SK-N-SH (cell line): ENCODE measurements around the gene MYL2. TPM values are rescaled to one million over a fixed set of nuclear protein-coding genes. Genes with fewer than 3 reads are reported as not detected.

Experiments used
- CTCF ChIA-PET: fragments of 300-600, 350-600 bp; formaldehyde crosslinking; extraction: SDS; loops from one replicate; lab custom pipeline; 2021; lab: Yijun Ruan, JAX
- POLR2A ChIA-PET: fragments of 350-600 bp; sonication (Branson Sonifier 250); formaldehyde crosslinking; extraction: SDS; loops from one replicate; lab custom pipeline; 2020; ENCODE audit warnings: antibody characterized with exemption, inconsistent platforms; lab: Yijun Ruan, JAX
- DNase-seq: peaks from one replicate; pipeline ENCODE4 v3.0.0; 2012
- H2AFZ ChIP-seq: fragments of 200-600 bp; sonication (generic); 2 replicates; pipeline ENCODE4 v1.8.1; 2016; ENCODE audit warnings: antibody characterized with exemption, mild to moderate bottlenecking, low read depth
- H3F3A ChIP-seq: fragments of 200-600 bp; sonication (generic); replicated peaks from 2 replicates; pipeline ENCODE3; 2016; ENCODE audit warnings: antibody characterized with exemption, mild to moderate bottlenecking; ENCODE audit not compliant: insufficient read depth
- H3K27ac ChIP-seq, 2 experiments: fragments of 200-500 bp in 1 of 2; fragments of 200-600 bp in 1 of 2; sonication (Bioruptor generic) in 1 of 2; sonication (generic), shearing (Covaris generic) in 1 of 2; 2 replicates each; pipeline versions ENCODE4 v1.5.1 to v1.6.1; 2014 to 2016; ENCODE audit warnings: low read depth in 2 of 2, inconsistent platforms in 1 of 2, low read length in 1 of 2, mild to moderate bottlenecking in 1 of 2, mixed read lengths in 1 of 2
- H3K27me3 ChIP-seq: fragments of 200-600 bp; sonication (generic), shearing (Covaris generic); 2 replicates; pipeline ENCODE4 v1.6.1; 2016; ENCODE audit warnings: mixed run types; ENCODE audit not compliant: insufficient read depth
- H3K36me3 ChIP-seq, 2 experiments: fragments of 200-500 bp in 1 of 2; fragments of 200-600 bp in 1 of 2; sonication (Bioruptor generic) in 1 of 2; sonication (generic) in 1 of 2; replicated peaks in 1 of 2; 2 replicates each; pipeline versions ENCODE3 to v1.5.1; 2014 to 2016; ENCODE audit warnings: low read length in 1 of 2, mild to moderate bottlenecking in 1 of 2; ENCODE audit not compliant: insufficient read depth in 2 of 2, control insufficient read depth in 1 of 2
- H3K4me1 ChIP-seq, 2 experiments: fragments of 200-500 bp in 1 of 2; fragments of 200-600 bp in 1 of 2; sonication (Bioruptor generic) in 1 of 2; sonication (generic), shearing (Covaris generic) in 1 of 2; 2 replicates each; pipeline versions ENCODE4 v1.5.1 to v1.6.1; 2014 to 2016; ENCODE audit warnings: low read depth in 1 of 2, low read length in 1 of 2, mixed run types in 1 of 2; ENCODE audit not compliant: insufficient read depth in 2 of 2, control insufficient read depth in 1 of 2
- H3K4me2 ChIP-seq: fragments of 200-600 bp; sonication (generic), shearing (Covaris generic); 2 replicates; pipeline ENCODE4 v1.6.1; 2017; ENCODE audit warnings: mixed run types
- H3K4me3 ChIP-seq, 2 experiments: fragments of 200-500 bp in 1 of 2; fragments of 200-600 bp in 1 of 2; sonication (Bioruptor generic) in 1 of 2; sonication (generic), shearing (Covaris generic) in 1 of 2; 2 replicates each; pipeline versions ENCODE4 v1.5.1 to v1.8.1; 2014 to 2016; ENCODE audit warnings: low read depth in 2 of 2, inconsistent platforms in 1 of 2, low read length in 1 of 2, mild to moderate bottlenecking in 1 of 2, mixed read lengths in 1 of 2, moderate library complexity in 1 of 2
- H3K79me2 ChIP-seq: fragments of 200-600 bp; sonication (generic); 2 replicates; pipeline ENCODE4 v1.8.1; 2017; ENCODE audit warnings: mild to moderate bottlenecking; ENCODE audit not compliant: insufficient read depth
- H3K9ac ChIP-seq: fragments of 200-600 bp; sonication (generic); 2 replicates; pipeline ENCODE4 v1.6.1; 2017; ENCODE audit warnings: mixed run types
- H3K9me2 ChIP-seq: fragments of 200-600 bp; sonication (generic); 2 replicates; pipeline ENCODE4 v1.6.1; 2017; ENCODE audit warnings: mixed run types
- H3K9me3 ChIP-seq: fragments of 200-600 bp; sonication (generic); 2 replicates; pipeline ENCODE4 v1.6.1; 2017; ENCODE audit warnings: mixed run types, mild to moderate bottlenecking, moderate library complexity
- H4K20me1 ChIP-seq: fragments of 200-600 bp; sonication (generic); 2 replicates; pipeline ENCODE4 v1.6.1; 2017; ENCODE audit warnings: mild to moderate bottlenecking, mixed run types; ENCODE audit not compliant: insufficient read depth
- CHD2 ChIP-seq: fragments of 150-350 bp; IDR thresholded peaks from 2 replicates; pipeline ENCODE4 v1.6.1; 2018; ENCODE audit warnings: low read length; ENCODE audit not compliant: partially characterized antibody
- FOXM1 ChIP-seq: IDR thresholded peaks from 2 replicates; pipeline ENCODE4 v1.4.0; 2012; ENCODE audit warnings: low read depth, mild to moderate bottlenecking
- JUND ChIP-seq: IDR thresholded peaks from 2 replicates; pipeline ENCODE4 v1.4.0; 2012
- POLR2AphosphoS5 ChIP-seq: IDR thresholded peaks from 2 replicates; pipeline ENCODE4 v1.6.1; 2012; ENCODE audit warnings: low read depth, low read length
- WGBS: methylation state at CpG from one replicate; pipeline ENCODE4 v1.1.6; 2017; ENCODE audit warnings: low lambda C conversion rate; 5-methylcytosine and 5-hydroxymethylcytosine counted together
- polyA plus RNA-seq, 3 experiments: library from polyadenylated mRNA; depleted of rRNA; stranded (reverse); fragments of >200 nt; gene quantifications; 2 replicates each; pipeline ENCODE4 v1.2.3, GENCODE V29; 2012
- TF ChIP-seq, protein P1 (sequence below): IDR thresholded peaks from 2 replicates; pipeline ENCODE4 v1.4.0; 2012; ENCODE audit warnings: low read depth, borderline replicate concordance
- TF ChIP-seq, protein P2 (sequence below): IDR thresholded peaks from 2 replicates; pipeline ENCODE4 v1.4.0; 2012; ENCODE audit warnings: low read depth, borderline replicate concordance
- TF ChIP-seq, protein P3 (sequence below): fragments of 150-350 bp; IDR thresholded peaks from 2 replicates; pipeline ENCODE4 v1.6.1; 2016; ENCODE audit warnings: mild to moderate bottlenecking, low read depth, low read length

The MYL2 gene
- polyA plus RNA-seq, 1 of the 3 experiments (the other 2 are of a cell fraction): not detected

DNA sequence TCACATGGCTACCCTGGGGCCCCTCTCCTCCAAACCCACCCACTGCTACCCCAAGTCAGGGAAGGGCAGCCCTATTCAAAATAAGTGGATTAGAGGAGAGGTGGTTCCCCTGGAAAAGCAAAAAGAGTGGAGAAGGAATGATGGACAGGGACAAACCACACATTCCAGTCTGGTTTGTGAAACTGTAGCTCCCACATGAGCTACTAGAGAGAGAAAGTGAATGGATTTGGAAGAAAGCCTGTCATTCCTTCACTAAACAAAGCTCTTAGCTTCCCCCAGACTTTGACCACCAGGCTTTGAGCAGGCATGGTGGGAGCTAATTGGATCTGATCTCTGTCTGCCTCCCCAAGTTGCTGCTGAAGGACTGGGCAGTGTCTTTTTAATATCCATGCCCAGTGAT lies 45.6 kb downstream of the MYL2 start (continued):
- TF ChIP-seq, protein P1, sequence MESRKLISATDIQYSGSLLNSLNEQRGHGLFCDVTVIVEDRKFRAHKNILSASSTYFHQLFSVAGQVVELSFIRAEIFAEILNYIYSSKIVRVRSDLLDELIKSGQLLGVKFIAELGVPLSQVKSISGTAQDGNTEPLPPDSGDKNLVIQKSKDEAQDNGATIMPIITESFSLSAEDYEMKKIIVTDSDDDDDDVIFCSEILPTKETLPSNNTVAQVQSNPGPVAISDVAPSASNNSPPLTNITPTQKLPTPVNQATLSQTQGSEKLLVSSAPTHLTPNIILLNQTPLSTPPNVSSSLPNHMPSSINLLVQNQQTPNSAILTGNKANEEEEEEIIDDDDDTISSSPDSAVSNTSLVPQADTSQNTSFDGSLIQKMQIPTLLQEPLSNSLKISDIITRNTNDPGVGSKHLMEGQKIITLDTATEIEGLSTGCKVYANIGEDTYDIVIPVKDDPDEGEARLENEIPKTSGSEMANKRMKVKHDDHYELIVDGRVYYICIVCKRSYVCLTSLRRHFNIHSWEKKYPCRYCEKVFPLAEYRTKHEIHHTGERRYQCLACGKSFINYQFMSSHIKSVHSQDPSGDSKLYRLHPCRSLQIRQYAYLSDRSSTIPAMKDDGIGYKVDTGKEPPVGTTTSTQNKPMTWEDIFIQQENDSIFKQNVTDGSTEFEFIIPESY: no peak
- no peak for TF ChIP-seq FOXM1
- TF ChIP-seq, protein P2, sequence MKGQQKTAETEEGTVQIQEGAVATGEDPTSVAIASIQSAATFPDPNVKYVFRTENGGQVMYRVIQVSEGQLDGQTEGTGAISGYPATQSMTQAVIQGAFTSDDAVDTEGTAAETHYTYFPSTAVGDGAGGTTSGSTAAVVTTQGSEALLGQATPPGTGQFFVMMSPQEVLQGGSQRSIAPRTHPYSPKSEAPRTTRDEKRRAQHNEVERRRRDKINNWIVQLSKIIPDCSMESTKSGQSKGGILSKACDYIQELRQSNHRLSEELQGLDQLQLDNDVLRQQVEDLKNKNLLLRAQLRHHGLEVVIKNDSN: no peak

DNA sequence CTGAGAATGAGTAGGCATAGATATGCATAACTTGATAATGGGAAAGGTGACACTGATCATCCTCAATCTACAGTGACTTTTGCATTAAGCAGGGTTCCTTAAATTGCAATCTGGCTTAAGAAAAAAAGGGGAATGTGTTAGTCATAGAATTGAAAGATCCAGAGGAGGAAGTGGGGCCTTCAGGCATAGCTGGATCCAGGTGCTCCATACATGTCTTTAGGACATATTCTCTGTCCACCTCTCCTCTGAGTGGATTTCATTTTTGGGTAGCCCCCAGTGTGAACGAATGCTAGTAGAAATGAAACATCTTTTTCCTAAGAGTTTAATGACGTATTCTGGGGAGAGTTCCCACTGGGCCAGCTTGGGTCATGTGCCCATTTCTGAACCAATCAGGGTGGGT lies 46.0 kb downstream of the MYL2 start:
- Histone ChIP-seq H3K79me2 (no peaks in the 10 kb centered on the region), H3K9me3 (no peaks in the 10 kb centered on the region)
- TF ChIP-seq JUND (no peak), POLR2AphosphoS5 (no peak), CHD2 (no peak)
- TF ChIP-seq, protein P3, sequence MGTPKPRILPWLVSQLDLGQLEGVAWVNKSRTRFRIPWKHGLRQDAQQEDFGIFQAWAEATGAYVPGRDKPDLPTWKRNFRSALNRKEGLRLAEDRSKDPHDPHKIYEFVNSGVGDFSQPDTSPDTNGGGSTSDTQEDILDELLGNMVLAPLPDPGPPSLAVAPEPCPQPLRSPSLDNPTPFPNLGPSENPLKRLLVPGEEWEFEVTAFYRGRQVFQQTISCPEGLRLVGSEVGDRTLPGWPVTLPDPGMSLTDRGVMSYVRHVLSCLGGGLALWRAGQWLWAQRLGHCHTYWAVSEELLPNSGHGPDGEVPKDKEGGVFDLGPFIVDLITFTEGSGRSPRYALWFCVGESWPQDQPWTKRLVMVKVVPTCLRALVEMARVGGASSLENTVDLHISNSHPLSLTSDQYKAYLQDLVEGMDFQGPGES: no peak
- TF ChIP-seq, all 33 proteins: peak for 0
- H3K4me2 ChIP-seq: no peak overlapping the region
- no peak overlapping the region for H3K9ac ChIP-seq
- no peak for DNase-seq
- 0 out of 4 replicates have a peak, but pooled peaks cover 0 to 4% of the 10 kb centered on the region in 2 experiments for H3K4me1 ChIP-seq
- no peaks in the 10 kb centered on the region for H3K9me2 ChIP-seq
- ChIA-PET CTCF (interaction anchor here (1.0 to 2.9 kb wide), 2 partner anchors 13 to 19 kb away, joined by 3 to 14 read pairs; no protein-coding TSS in a partner anchor), POLR2A (no interaction called here)
- no peak overlapping the region for H3K27ac ChIP-seq
- no peaks in the 10 kb centered on the region for H3K27me3 ChIP-seq
- H3K36me3 ChIP-seq: no peaks in the 10 kb centered on the region
- no peak overlapping the region for H3K4me3 ChIP-seq
- H3F3A ChIP-seq: no peaks in the 10 kb centered on the region
- H4K20me1 ChIP-seq: no peaks in the 10 kb centered on the region
- WGBS: 43% methylated on average over 2 of the region's 2 CpGs
- H2AFZ ChIP-seq: no peak overlapping the region

DNA sequence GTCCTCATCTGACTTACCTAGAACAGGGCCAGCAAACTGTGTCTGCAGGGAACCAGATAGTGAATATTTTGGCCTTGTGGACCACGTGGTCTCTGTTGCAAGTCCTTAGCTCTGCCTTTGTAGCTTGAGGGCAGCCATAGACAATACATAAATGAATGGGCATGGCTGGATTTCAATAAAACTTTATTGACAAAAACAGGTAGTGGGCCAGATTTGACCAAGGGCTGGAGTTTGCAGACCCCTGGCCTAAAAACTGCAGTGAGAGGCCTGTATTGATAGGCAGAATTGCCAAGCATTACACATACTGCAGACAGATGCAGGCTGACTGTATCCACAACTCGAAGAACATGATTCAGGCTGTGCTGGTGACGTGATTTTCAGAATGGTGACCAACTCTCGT lies 48.3 kb downstream of the MYL2 start:
- Histone ChIP-seq H3K9ac (no peak overlapping the region), H4K20me1 (no peaks in the 10 kb centered on the region), H3K9me2 (no peaks in the 10 kb centered on the region), H2AFZ (no peak overlapping the region), H3K27me3 (no peaks in the 10 kb centered on the region), H3F3A (no peaks in the 10 kb centered on the region), H3K9me3 (no peaks in the 10 kb centered on the region), H3K4me1 (no peaks in the 10 kb centered on the region), H3K27ac (no peak overlapping the region), H3K4me2 (no peak overlapping the region), H3K4me3 (no peak overlapping the region), H3K79me2 (no peaks in the 10 kb centered on the region), H3K36me3 (no peaks in the 10 kb centered on the region)
- TF ChIP-seq JUND: no peak
- DNase-seq: no peak
- CTCF ChIA-PET: no interaction called here
- POLR2A ChIA-PET: no interaction called here
- 57% methylated on average over 4 of the region's 4 CpGs for WGBS
